Stimulated activated CD8-positive, alpha-beta memory T cell treated with anti-CD3 and anti-CD28 coated beads, Interleukin-7, amount 100 ng/mL, for 4 hours (primary cell): Measurements from ENCODE around the gene C1QTNF3.
A peak's percentile ranks its signal among the peaks of the same experiment; 100 is the strongest.
"Not testable (repeated sequence)": the region's sequence is repeated elsewhere in the genome, so short reads cannot be mapped to it uniquely, and the experiment has no call there.

ENCODE experiments used
- DNase-seq, 2 donors: peaks; one replicate each; pipeline ENCODE4 v3.0.0-alpha.2; 2020; ENCODE audit warnings: low read depth in 2 of 2

Gene C1QTNF3

DNA sequence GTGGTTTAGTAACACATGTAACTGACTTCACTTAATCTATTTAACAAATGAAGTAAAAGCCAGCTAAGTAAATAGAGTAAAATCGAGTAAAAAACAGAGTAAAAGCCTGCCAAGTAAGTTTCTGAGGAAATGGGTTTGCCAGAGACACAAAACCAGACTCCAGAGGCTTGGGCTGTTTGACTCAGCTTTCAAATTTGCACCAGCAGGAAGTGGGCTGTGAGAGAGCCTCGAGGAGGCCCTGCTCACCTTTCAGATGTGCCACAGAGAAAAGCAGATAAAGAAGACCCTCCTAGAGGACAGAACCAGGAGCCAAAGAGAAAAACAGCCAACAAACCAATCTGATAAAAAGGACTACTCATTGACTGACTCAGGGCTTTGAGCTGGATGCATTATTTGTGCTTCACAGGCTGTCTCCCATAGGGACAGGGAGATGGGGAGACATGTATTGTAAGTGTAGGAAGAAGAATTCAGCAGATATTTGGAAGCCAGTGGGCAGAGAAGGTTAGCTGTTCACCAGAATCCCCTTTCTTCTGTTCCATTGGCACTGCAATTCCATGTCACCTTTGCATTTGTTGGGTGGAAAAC is 20.8 kb downstream of the C1QTNF3 start:
- DNase-seq: no peak

DNA sequence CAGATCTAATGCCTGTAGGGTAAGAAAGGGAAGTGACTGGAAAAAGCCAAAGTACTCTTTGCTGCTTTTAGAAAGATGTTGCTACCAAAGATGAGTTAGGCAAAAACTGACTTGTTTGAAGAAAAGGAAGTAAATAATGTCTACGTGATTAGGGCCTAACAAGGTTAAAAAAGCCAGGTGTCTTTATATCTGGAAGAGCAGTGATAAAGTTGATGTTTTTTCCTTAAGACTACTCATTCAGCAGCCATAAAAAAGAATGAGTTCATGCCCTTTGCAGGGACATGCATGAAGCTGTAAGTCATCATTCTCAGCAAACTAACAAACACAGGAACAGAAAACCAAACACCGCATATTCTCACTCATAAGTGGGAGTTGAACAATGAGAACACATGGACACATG is 21.7 kb downstream of the C1QTNF3 start:
- DNase-seq: no peak

DNA sequence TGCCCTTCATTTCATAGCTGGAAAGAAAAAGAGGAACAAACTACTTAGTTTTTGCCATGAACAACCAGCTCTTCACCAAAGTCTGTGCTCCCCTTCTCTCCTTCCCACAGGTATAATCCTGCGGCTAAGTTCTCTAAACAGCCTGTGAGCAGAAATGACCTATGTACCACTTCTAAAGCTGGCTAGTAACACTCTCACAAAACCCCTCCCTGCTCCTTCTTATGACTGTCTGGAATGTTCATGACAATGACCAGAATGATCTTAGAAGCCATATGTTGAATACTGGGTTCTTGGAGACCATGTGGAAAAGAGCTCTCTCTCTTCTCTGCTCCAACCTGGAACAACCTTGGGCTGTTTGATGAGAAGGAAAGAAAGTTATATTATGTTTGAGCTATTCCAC is 22.3 kb downstream of the C1QTNF3 start:
- no peak for DNase-seq

DNA sequence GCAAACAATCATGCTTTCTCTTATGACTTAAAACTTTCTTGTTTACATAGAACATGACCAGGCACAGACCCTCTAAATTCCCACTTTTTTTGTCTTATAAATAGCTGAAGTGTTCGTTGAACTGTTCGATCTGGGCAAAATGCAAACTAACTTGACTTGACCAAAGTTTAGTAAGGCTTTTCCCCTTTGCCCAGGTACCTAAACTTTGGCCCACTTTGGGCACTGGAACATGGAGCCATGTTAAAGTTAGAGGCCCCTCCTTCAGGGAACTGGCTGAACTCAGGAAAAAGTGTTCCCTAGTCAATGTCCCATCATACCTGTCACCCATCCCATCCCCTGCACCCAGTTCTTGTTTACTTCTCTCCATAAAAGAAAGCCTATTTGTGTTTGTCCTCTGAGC is 25.8 kb downstream of the C1QTNF3 start:
- no peak for DNase-seq

DNA sequence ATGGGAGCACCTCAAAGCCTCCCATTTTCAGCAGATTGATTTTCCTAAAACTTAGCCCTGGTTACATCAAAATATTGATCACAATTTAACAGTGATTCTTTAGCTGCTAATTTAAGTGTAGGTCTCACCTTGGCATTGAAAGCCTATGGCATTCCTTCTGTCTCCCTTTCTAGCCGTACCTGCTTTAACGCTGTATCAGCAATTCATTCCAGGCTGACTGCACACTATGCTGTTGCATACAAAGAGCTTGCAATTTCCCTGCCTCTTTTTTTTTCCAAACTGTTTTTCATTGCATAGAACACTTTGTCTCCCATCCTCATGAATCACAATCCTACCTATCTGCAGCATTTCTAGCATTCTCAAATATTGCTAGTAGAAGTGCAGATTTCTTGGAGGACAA is 26.3 kb downstream of the C1QTNF3 start:
- no peak for DNase-seq

DNA sequence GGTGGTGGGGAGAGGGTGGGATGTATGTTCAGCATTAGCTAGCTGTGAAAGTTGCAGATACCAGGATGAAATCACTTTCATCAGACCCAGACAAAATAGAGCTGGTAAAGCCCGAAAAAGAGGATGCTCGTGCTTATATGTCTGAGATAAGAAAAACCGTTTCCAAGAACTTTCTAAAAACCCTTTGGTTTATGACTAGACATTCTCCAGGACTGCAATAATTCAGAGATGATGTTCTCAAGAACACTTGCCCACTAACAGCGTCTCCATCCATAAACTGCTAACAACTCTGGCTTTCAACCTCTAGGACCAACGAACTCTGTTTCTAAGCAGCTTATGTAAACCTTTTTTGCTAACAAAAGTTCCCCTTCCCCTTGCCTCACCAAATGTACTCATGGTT is 26.8 kb downstream of the C1QTNF3 start:
- DNase-seq: no peak

DNA sequence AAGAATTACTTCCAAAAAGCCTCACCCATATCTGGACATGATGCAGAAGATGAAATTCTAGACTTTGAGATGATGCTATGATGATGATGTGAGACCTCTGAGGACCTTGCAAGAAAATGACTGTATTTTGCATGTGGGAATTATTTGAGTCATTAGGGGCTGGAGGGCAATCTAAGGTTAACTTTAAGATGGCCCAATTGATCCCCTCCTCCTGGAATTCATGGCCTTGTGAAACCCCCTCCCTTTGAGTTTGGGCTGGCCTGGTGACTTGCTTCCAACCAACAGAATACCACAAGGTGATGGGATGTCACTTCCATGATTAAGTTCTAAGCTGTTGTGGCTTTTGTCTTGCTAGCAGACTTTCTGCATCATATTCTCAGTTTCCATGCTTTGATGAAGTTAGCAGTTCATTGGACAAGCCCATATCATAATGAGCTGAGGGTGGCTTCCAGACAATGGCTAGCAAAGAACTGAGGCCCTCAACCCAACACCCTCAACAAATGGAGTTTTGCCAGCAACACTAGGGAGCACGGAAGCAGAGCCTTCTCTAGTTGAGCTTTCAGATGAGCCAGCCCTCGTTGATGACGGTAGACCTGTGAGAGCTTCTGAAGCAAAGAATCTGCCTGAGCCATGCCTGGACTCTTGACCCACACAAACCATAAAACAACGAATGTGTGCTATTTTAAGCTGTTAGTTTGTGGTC is 27.7 kb downstream of the C1QTNF3 start:
- DNase-seq: no peak

DNA sequence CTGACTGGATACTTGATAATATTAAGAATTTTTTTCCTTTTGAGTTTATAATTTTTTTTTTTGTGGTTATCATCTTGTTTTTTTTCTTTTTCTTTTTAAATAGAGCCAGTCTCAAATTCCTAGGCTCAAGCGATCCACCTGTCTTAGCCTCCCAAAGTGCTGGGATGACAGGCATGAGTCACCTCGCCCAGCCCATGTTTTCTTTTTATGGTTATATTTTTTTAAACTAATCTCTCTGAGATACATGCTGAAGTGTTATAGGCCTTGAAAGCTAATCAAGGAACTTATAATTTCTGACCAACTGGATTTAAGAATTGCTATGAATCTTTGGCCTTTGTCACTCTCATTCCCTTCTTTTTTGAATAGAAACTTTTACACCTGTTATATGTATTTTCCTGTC is 28.4 kb downstream of the C1QTNF3 start:
- DNase-seq: no peak

DNA sequence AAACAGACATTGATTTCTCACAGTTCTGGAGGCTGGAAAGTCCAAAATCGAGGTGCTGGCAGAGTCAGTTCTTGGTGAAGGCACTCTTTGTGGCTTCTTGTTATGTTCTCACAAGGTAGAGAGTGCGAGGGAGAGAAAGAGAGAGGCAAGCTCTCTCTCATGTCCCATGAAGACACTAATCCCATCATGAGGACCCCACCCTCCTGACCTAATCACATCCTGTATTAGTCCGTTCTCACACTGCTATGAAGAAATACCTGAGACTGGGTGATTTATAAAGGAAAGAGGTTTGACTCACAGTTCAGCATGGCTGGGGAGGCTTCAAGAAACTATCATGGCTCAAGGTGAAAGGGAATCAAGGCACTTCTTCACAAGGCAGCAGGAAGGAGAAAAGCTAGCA is 29.5 kb downstream of the C1QTNF3 start:
- no peak for DNase-seq

DNA sequence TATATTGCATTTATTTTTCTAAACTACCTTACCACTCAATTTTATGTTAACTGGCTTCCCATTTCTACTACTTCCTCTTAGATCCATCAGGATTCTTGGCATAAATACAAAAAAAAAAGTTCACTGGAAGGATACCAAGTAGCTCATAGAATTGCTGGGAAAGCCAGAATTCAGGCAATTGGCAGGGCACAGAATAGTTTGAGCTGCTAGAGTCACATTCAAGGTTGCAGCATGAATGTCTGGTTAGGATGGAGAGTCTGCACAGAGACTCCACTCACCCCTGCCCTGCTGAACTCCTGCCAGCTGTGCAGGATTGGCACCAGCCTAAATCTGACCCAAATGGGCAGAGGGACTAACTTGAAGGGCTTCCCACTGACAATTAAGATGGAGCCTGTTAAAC is 30.2 kb downstream of the C1QTNF3 start:
- no peak for DNase-seq

DNA sequence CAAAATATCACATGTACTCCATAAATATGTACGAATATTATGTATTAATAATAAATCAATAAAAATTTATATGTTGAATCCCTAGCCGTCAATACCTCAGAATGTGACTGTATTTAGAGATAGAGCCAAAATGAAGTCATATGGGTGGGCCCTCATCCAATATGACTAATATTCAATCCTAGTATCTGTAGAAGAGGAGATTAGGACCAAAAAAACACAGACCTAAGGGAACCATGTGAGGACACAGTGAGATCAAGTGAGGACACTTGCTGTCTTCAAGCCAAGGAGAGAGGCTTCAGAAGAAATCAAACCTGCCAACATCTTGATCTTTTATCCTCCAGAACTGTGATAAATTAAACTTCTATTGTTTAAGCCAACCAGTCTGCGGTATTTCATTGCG is 31.5 kb downstream of the C1QTNF3 start:
- no peak for DNase-seq

DNA sequence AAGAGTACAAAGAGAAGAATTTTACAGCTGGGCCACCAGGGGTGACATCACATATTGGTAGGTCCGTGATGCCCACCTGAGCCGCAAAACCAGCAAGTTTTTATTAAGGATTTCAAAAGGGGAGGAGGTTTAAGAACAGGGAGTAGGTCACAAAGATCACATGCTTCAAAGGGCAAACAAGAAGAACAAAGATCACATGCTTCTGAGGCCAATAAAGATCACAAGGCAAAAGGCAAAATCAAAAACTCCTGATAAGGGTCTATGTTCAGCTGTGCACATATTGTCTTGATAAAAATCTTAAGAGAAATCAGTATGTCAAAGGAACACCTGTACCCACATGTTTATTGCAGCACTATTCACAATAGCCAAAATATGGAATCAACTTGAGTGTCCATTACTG is 32.9 kb downstream of the C1QTNF3 start:
- DNase-seq: not testable (repeated sequence)

DNA sequence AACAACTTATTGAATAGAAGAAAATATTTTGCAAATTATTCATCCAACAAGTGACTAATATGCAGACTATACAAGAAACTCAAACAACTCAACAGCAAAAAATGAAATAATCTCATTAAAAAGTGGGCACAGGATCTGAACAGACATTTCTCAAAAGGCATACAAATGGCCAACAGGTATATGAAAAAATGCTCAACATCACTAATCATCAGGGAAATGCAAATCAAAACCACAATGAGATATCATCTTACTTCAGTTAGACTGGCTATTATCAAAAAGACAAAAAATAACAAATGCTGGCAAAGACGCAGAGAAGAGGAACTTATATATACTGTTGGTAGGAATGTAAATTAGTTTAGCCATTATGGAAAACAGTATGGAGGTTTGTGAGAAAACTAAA is 33.4 kb downstream of the C1QTNF3 start:
- DNase-seq: no peak

DNA sequence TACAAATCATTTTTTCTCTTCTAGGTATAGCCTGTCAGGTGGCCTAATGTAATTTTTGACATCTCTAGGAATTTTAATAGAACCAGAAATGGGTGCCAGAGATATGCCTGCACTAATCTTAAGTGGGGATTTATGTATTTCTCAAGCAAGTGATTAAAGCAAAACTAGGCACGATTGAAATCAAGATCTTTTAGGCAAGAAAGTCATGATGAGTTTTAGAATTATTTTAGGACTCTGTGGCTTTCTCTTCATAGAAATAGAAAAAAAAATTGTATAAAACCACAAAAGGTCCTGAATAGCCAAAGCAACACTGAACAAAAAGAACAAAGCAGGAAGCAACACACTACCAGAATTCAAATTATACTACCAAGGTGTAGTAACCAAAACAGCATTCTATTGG is 34.2 kb downstream of the C1QTNF3 start:
- DNase-seq: no peak

DNA sequence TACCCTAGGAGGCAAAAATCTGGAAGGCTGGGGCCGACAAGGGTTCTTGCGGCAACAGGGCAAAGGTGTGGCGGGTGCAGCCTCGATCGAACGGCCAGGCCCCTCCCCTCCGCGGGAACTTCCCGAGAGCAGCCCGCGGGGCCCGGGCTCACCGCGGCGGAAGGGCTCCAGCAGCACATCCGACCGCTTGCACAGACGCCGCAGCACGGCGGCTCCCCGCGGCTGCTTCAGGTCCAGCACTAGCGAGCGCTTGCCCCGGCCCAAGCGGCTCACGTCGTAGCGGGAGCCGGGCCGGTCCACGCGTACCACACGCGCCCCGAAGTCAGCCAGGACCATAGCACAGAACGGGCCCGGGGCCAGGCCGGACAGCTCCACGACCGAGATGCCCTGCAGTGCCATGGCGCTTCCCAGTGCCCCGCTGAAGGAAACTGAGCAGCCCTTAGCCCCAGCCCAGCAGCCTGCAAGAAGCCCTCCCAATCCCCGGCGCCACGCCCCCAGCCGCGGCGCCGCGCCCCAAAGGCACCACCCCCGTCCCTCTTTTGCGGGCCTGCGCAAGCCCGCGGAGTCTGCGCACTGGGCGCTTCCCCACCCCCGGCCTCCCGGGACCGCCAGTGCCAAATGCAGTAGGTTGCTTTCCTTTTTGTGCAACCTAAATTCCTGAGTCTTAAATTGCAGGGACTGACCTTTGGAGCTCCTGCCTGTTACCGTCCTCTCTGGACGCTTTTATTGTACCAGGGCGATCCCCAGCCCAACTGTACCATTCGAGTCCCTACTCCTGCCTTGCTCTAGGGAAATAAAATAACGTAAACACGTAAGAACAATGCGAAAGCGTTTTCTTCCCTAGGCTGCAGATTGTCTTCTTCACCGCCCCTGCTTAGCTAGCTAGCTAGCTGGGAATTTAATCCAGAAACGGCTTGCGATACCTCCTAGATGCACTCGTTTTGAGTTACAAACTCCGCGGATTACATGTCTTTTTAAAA is 35.1 kb downstream of the C1QTNF3 start, which contains the start of gene AMACR:
TSS of gene AMACR (minus strand) at position 430 of the 980 bp plus-strand sequence. CDS start at position 399, 31 bp downstream.
- DNase-seq: peak; percentile 69 to 87

DNA sequence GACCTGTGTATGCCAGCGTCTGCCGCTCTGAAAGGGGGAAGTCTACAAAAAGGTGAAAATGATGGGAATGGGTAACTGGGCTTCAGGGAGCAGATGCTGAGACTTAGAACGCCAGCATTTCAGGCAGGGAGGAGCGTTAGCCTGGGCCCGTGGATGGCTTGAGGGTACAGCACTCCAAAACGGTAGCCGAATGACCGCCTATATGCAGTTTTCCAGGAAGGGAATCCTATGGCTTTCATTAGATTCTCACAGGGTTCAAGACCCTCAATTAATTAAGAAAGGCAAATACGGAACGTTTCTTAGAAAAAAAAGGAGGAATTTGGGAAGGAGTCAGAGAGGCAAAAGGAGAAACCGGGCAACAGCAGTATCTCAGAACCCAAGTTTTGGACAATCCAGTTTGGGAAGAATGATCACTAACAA is 35.8 kb downstream of the C1QTNF3 start:
- no peak for DNase-seq

DNA sequence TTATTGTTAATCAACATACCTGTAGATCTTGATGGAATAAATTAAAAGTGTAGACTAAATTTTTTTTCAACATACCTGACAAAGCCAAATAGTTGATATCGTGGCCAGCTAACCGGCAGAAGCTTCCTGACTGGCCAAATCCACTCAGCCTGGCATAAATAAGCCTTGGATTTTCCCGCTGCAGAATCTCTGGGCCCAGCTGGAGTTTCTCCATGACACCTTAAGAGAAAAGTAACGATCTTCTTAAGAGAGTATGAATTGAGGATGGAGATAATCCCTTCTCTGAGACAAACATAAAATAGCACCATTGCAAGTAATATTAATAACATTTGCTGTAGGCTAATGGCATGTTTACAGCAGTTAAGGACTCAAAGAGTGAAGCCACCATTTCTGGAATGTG is 37.3 kb downstream of the C1QTNF3 start:
- no peak for DNase-seq

DNA sequence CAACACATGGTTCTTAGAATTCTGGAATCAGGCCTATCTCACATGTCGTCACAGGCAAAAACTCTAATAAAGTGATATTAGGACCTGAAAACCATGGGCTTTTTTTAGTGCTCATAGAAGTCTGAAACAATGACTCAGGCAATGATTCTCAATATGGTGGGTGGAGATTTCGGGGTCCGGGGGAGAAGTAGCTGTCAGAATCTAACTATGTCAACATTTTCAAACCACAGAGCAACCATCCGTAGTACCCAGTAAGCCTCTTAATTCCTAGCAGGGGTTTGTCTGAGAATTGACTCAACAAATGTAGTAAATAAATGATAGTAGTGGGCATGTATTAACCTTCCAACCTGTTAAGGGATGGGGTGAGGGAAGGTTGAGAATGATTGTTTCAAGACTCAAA is 37.8 kb downstream of the C1QTNF3 start:
- no peak for DNase-seq

DNA sequence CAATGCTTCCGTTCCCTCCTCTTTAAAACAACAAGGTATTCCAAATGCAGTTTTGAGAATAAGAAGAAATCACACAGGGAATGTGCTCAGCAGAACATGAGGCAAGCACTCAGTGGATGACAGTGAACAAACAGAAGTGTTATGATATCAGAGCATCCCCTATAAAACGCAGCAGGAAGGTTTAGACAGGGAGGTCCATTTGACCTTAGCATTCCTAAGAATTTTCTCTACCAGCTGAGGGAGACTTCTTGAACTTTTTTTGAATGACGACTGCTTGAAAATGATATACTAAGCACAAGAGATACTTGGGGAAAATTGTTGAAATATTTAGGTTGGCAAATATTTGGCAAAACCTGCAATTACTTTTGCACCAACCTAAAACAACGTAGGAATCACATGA is 39.1 kb downstream of the C1QTNF3 start:
- DNase-seq: no peak

DNA sequence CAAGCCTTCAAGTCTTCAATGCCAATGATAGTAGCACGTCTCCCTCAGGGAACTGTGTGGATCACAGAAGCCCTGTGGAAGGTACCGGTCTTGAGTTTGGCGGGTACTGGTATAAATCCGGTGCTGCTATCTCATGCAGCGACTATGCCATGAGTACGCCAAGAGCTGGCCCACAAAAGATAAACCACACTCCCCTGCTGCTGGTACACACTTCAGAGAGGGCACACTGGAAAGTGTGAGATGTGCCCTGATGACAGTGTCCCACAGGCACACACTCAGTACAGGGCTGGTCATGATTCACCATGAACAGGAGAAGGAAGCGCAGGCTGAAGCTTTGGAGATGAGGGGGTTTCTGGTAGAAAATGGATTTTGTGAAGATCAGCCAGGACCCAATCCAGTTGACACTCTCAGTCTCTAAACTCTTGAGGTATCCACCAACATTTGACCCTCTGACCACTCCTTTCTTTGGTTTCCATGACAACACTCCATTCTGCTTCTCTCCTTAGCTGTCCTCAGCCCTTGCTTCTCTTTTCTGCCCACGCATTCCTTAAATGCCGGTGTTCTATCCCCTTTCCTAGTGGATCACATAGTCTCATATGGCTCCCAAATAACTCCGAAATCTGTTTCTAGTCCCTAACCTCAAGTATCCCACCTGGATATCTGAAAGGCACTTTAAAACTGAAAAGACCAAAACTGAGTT is 40.2 kb downstream of the C1QTNF3 start:
- no peak for DNase-seq

DNA sequence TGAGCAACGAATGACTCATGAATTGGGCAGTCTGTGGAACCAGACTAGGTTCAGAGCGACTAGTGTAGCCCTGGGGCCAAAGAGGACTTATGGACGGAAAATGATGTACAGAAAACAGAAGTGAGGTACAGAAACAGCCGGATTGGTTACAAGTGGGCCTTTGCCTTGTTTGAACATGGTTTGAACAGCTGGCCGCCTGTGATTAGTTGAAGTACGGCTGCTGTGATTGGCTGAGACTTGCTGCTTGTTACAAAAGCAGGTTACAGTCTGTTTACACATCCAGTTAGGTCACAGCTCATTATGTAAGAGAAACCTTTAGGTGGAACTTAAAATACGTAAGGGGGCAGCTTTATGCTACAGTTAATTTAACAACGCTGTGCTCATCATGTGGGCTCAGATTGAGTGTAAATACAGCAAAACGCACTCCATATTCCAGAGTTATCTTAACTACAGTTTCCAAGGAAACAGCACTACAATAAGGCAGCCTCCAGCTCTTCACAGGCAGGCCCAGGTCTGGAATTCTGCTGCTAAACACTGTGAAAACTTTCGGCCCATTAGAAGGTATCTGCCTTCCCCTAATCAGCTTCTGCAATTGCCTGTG is 41.7 kb downstream of the C1QTNF3 start:
- no peak for DNase-seq

DNA sequence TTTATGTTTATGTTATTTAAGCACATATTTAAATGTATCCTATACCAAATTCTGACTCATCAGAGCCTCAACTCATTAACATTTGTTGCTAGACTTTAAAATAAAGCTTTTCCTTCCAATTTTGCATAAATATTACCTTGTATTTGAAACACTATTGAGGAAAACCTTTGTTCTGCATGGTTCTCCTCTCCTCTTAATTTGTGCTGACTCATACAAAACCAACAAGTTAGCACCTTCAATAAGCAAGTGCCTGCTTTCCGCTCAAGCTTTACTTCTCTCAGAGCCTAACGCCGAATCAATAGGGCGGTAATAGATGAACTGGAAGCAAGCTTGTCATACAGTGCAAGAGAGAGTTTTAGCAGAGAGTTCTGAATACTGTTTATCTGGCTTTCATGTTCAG is 43.0 kb downstream of the C1QTNF3 start:
- no peak for DNase-seq
